Right lung (tissue), 10 donors: ENCODE results near the gene LCA5L. TPM values are rescaled to one million over a fixed set of nuclear protein-coding genes. Genes with fewer than 3 reads are reported as not detected.

Experiments
- DNase-seq, 2 donors: peaks; one replicate each; pipeline ENCODE4 v3.0.0-alpha.2; 2013
- long read RNA-seq, 8 donors: transcript quantifications; one replicate each; lab custom pipeline, GENCODE V29; 2026
- polyA plus RNA-seq, 5 donors: library from polyadenylated mRNA; unstranded; fragments of 120-200 nt; gene quantifications; one replicate each; pipeline versions ENCODE4 v1.2.1 to v1.2.3, GENCODE V29; 2013; ENCODE audit warnings: inconsistent platforms in 1 of 5, low replicate concordance in 1 of 5; ENCODE audit not compliant: insufficient read length in 5 of 5, insufficient read depth in 1 of 5

The LCA5L gene
- polyA plus RNA-seq: 1 to 10 TPM; 2.9 to 6.8 (median 4.3) TPM
- long read RNA-seq, donor 1: 0 reads
- long read RNA-seq, donor 2: 0 reads
- long read RNA-seq, donor 3: 0 reads
- long read RNA-seq, donor 4: 0 reads
- long read RNA-seq, donor 5: 0 reads
- long read RNA-seq, donor 6: 0 reads
- long read RNA-seq, donor 7: 0 reads
- long read RNA-seq, donor 8: 0 reads

DNA sequence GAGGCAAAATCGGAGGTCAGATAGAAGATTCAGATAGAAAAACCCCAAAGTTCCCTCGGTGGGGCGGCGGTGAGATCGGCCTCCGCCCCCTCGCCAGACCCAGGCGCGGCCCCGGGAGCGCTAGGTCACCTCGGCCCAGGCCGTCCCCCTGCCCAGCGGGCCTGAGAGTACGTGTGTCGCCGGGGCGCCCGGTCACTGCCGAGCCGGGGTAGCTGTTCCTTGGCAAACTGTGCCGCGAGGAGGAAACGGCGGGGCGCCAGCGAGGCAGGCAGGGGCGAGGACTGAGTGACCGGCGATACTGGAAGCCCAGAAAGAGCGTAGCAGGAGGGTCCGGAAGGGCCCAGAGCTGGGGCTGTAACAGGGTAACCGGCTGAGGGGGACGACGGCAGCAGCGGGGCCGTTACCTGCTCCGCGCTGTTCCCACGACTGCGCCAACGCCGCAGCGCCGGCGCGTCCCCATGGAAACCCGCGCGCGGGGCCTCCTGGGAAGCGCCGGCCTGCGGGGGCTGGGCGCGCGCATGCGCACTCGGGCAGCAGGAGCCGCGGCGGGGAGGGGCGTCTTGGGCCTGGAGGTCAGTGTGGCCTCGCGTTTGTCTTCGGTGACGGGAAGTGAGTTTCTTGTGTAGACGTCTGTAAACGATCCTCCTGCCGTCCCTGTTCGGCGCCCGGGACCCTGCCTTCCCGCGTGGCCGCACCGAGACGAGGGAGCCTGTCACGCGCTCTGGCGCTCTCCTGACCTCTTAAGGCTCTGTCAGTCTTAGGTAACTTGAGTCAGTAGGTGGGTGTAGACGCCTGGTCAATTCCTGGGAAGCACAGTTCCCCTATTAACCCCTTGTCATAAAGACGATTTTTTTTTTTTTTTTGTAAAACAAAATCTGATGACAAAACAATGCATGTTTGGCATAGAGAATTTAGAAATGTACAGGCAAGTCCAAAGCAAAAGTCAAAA is at the start of gene LCA5L:
TSS of gene LCA5L (minus strand) at position 458 of the 949 bp plus-strand sequence. CDS start 17,285 bp downstream, outside the sequence.
- DNase-seq: peak; percentile 94

DNA sequence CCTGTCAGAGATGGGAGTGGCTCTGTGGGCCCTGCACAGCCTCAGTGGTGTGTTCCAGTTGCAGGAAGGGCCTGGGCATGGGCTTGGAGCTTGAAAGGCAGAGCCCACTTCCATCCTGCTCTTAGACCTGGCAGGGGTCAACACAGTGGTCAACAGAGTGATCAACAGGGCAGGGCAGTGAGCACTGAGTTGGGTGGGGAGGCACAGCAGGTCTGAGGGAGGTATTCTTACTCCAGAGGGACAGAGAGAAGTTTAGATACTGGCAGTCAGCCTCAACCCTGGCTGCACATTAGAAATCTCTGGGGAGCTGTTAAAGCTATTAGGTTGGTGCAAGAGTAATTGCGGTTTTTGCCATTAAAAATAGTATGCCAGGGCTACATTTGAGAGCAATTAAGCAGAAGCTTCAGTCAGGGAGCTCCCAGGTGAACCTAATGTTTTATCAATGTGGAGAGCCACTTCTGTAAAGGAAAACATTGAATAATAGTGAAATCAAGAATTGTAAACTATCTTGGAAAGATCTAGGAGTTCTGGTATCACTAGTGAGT is 43.9 kb upstream of the LCA5L start:
- no peak for DNase-seq

DNA sequence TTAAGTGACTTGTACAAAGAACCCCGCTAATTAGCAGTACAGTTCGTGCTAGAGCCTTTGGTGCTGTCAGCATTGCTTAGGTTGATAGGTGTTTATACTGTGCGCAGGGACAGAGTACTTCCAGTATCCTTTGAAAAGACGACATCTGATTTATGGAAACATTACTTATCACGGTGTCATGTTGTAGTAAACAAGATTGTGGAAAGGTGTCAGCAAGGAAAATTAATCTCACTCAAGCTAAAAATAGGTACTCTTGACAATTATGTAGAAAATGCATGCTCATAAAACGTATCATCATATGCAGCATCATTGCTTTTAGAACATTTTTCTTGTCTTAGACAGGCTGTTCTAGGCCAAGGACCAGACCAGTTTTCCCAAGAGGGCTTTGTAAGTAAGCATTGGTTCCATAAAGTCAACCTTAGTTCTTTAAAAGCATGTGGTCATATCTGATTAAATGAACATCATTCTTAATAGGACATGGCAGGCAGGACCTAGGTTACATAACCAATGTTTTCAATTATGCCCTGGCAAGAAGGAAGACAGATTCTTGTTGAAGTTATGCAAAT is 39.2 kb upstream of the LCA5L start:
- DNase-seq: no peak

DNA sequence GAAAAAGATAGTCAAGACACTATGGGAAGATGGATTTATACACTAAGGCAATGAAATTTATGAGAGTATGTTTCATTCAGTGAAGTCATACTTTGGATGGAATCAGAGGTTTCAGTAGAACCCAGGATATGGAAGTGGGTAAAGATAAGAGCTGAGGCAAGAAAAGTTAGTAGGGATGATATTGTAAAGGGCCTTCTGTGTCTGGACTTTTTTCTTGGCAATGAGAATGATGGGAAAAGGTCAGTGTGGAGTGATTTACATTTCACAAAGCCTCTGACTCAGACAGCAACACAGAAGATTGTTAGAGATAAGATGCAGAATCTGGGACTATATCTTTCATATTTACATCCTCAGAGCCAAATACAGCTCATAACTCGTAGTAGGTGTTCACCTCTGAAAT is 38.3 kb upstream of the LCA5L start:
- no peak for DNase-seq

DNA sequence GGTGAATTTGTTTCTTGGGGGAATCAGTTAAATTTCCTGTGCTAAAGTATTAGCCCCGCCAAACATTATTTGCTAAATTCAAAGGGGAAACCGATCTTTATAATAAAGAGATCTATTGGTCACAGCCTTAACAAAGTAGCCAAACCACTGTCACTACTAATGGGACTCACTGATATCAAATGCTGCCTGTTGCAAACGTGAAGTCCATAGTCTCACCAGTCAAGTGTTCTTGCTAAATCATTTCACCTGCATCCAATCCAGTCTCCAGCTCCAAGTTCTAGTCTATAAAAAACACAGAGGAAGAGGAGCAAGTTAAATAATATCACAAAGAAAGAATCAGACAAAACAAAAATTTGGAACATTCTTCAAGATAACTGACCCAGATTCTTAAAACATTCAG is 36.3 kb upstream of the LCA5L start:
- DNase-seq: no peak

DNA sequence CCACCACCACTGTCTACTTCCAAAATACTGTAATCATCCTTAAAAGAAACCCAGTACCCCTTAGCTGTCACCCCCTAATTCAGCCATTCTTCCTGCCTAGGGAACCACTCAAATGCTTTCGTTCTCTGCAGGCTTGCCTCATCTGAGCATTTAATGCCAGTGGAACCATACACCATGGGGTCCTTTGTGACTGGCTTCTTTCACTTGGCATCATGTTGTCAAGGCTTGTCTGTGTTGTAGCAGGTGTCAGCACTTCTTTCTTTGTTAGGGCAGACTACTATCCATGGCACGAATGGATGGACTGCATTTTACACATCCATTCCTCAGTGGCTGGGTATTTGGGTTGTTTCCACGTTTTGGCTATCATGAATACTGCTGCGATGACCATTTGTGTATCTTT is 34.7 kb upstream of the LCA5L start:
- DNase-seq: no peak

DNA sequence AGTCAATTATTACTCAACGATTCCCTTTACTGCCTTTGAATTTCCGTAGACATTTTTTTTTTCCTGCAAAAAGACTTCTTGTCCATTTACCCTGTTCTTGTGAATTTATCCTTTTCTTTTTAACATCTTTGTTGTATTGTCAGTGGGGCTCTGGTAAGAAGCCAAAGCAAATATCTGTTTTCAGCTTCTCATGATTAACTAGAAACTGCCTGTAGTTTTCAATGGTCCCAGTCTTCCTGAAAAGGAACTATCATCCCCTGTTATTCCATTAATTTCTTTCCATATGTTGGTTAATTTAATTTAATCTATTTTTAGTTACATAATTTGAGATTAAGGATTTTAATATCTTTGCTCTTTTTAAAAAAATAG is 34.2 kb upstream of the LCA5L start:
- no peak for DNase-seq

DNA sequence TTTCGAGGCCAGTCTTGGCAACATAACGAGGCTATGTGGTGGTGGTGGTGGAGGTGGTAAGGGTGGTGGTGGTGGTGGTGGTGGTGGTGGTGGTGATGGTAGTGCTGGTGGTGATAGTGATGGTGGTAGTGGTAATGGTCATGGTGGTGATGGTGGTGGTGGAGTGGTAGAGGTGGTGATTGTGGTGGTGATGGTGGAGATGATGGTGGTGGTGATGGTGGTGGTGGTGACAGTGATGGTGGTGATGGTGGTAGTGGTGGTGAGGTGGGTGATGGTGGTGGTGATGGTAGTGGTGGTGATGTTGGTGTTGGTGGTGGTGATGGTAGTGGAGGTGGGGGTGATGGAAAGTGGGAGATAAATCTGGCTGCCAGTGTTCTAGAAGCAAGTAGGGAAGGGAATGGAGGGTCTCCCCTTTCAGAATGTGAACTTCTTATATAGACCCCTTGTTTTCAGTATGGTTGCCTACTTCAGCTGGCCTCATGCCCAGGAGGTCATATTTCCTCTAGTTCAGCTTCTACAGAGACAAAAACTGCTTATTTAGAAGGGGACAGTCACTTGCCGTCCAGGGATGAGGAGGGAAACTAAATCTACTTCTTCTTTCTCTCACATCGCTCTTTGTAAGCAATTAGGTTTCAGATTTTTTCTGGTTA is 33.7 kb upstream of the LCA5L start:
- DNase-seq: no peak

DNA sequence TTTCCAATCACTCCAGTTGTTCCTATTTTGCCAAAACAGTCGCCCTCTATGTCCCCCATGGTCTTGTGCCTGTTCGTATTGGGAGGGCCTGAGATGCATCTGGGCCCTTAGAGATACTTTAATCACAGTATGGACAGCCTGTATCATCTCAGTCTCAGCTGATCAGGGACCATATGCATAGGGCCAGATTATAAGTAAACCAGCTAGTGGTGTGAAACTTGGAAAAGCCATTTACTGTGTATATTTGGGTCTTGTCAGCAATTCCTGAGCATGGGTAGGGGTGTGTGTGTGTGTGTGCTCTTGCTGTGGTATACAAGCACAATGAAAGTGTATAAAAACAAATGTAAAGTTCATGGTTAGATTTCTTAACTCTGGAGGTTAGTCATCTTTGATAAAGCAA is 29.0 kb upstream of the LCA5L start:
- DNase-seq: peak; percentile 37 to 39

DNA sequence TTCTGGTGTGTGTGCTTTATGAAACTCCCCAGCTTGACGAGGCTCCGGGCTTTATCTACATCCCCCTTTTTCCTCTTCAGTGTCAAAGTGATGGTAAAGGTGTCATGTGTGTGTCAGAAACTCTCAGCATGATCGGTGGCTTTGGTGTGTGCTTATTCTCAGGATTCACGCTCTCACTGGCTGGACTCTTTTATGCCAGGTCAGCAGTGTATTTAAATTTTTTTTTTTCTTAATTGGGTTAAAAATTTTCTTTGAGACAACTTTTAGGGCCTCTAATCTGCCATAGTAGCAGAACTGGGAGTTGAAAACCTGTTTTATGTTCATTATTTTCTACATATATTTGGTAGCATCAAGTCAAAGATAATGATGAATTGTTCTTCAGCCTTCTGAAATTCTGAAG is 27.2 kb upstream of the LCA5L start:
- DNase-seq: no peak

DNA sequence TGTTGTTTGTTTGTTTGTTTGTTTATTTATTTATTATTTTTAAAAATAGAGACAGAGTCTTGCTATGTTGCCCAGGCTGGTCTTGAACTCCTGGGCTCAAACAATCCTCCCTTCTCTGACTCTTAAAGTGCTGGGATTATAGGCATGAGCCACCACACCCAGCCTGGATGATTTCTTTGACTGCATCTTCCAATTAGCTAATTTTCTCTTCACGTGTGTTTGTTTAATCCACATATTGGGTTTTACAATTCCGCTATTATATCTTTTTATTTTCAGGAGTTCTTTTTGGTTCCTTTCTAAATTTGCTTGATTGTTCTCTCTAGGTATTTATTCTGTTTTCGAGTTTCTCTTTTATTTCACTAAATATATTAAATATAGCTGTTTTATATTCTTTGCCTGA is 26.0 kb upstream of the LCA5L start:
- no peak for DNase-seq

DNA sequence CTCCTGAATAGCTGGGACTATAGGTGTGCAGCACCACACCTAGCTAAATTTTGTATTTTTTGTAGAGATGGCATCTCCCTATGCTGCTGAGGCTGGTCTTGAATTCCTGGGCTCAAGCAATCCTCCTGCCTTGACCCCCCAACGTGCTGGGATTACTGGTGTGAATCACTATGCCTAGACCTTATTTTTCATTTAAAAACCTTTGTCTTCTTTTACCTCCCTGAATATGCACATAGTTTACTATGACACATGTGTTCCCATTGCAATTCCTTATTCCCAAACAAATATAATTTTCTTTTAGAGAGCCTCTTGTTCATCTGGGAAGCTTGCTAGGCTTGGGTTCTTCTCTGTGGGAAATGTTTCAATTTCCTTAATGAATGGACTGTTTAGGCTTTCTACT is 23.0 kb upstream of the LCA5L start:
- DNase-seq: no peak

DNA sequence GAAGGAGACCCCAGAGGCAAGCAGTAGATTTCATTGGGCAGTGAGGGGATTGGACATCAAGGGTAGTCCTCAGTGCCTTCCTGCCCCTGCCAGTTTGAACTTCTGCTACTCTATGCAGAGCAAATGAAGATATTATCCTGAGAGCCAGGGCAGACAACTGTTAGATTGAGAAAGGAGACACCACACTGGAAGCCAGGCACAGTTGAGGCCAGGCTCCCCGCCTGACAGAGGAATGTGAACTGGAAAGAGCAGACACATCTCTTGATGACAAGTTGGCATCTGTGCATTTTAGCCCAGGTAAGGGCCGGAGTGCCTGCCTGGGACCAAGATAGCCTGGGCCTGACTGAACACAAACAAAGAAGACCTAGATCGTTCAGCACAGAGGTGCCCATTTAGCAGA is 22.2 kb upstream of the LCA5L start:
- DNase-seq: no peak

DNA sequence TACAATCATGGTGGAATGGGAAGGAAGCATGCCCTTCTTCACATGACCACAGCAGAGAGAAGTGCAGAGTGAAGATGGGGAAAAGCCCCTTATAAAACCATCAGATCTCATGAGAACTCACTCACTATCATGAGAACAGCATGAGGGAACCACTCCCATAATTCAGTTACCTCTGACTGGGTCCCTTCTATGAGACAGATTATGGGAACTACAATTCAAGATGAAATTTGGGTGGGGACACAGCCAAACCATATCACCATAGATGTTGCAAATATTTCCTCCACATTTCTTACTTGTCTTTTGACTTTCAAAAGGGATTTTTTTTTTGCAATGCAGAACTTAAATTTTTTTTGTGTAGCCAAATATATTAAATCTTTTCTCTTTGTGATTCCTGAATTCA is 21.0 kb upstream of the LCA5L start:
- DNase-seq: no peak

DNA sequence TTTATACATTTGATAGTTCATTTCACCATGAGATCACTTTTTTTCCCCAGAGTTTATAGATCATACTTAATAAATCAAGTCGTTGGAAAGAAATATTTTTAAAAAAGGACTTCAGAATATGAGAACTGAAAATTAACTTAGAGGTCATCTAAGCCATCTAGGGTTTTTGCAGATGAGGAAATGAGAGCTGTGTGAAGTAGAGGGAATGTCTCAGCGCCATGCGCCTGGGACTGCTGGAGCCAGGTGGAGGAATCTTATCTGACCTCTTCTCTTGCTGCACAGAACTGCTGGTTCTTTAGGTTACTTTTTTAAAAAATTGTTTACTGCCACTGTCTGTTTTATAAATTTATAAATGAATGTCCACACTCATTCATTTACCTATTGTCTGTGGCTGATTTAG is 17.7 kb upstream of the LCA5L start:
- DNase-seq: no peak

DNA sequence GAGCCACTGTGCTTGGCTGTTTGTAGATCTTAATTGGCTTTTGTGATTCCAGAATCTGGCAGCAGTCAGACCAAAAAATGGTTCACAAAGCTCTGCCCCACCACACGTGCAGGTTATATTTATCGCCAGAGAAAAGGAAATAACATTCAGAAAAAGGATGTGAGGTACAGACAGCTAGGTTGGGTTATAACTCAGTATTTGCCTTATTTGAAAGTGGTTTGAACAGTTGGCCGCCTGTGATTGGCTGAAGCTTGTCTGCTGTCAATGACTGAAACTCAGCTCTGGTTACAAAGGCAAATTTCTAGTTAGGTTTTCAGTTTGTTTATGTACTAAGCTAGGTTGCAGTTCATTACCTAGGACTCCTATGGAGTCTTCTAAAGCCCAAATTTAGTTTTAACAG is 15.8 kb upstream of the LCA5L start:
- DNase-seq: no peak

DNA sequence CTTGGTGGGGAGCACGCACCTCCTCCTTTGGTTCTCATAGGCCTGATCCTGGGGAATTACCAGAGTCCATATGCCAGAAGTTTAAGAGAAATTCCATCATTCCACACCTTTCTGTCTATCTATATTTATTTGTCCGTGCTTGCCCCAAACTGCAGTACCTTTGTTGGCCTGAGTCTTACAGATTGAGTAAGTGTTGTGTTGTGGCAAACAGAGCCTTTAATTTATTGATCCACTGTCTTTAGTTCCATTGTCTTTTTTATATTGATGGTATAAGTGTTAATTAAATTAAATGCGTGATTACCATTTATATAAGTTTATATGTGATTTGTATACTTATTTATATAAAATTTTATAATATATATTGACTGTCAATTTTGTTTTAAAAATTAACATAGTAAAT is 11.1 kb upstream of the LCA5L start:
- DNase-seq: no peak

DNA sequence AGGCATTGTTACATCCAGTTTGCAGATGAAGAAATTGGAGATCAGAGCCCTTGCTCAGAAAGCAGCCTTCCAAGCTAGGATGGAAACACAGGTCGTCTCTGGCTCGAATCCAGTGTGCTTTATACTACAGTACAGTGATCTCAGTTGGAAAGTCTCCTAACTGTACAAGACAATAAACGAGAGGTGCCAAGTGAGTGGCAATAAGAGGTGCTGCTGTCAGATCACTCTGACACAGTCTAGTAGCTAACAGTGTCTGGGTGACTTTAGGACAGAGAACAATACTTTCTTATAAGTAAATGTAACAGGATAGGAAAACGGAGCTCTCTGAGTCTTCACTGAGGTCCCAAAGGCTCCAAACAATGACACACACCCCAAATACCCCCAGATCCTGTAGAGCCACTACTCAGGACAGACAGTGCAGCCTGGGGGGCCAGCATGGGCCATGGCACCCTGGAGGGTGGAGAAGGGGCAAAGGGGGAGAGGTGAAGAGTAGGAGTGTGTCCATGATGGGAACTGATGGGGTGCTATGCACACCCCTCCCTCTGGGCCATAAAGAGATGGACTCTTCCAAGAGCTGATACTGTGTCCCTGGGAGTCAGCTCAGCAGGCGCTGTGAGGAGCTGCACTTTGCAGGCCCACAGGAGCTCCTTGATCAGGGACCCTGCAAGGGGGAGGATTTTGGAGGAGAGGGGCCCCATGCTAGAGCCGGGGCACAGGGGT is 9.5 kb upstream of the LCA5L start:
- DNase-seq: no peak

DNA sequence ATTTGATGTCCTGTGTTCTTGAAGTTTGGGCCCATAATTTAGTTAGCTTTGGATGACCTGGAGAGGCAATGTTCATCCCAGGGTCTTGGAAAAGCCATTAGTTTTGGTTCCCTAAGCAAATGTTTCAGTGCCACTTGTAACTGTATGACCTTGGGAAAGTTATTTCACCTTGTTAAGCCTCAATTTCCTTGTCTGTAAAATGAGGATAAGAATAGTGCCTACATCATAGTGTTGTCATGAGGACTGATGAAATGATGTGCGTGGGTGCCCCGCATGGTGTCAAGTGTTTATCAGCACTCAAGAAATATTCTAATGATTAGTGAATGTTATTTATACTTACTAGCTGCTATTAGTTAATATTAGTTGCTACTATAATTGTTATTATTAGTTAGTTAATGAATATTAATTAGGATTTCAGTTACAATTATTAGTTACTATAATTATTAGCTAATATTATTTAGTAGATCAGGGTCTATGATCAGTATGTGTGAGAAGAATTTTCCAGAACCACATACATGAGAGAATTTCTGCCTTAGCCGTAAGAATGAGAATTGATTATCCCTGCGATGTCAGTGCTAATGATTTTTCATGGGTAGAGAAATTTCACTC is 8.1 kb upstream of the LCA5L start:
- DNase-seq: no peak

DNA sequence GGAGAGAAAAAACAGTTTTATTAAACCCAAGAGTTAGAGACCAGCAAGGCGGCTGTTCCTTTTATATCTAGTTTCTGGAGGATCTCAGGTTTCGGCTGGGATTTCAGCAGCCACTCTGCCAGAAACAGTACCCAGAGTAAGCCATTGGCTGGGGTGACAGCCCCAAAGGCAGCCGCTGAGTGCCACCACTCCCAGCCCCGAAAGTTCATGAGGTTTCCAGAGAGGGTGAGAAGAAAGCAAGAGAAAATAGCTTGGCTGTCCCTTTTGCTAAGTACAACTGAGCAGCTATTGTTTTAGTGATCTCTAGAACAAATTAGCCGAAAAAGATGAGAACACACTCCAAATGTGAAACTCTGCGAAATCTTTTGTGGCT is 7.4 kb upstream of the LCA5L start:
- no peak for DNase-seq
